Astrocyte (in vitro differentiated cells and primary cell): ENCODE results near the gene MEAF6. TPM values are rescaled to one million over a fixed set of nuclear protein-coding genes. Genes with fewer than 3 reads are reported as not detected.
A peak's percentile ranks its signal among the peaks of the same experiment; 100 is the strongest.

Experiments
- DNase-seq: peaks from one replicate; pipeline ENCODE4 v3.0.0-alpha.2; 2010; ENCODE audit warnings: low read depth
- FAIRE-seq: peaks from 2 replicates; lab custom pipeline; 2011; peaks lifted over from hg19 to GRCh38; lab: Jason Lieb, UNC
- H2AFZ ChIP-seq: 2 replicates; pipeline ENCODE4 v1.6.0; 2012; ENCODE audit warnings: low read depth, low read length, inconsistent platforms
- H3K27ac ChIP-seq: 2 replicates; pipeline ENCODE4 v1.5.1; 2011; ENCODE audit warnings: low read depth, low read length, inconsistent platforms
- H3K27me3 ChIP-seq: 2 replicates; pipeline ENCODE4 v1.6.0; 2011; ENCODE audit warnings: low read length, inconsistent platforms; ENCODE audit not compliant: insufficient read depth
- H3K36me3 ChIP-seq: 2 replicates; pipeline ENCODE4 v1.5.1; 2011; ENCODE audit warnings: low read length, inconsistent platforms; ENCODE audit not compliant: insufficient read depth
- H3K4me1 ChIP-seq: 2 replicates; pipeline ENCODE4 v1.5.1; 2011; ENCODE audit warnings: low read length, inconsistent platforms; ENCODE audit not compliant: insufficient read depth
- H3K4me2 ChIP-seq: 2 replicates; pipeline ENCODE4 v1.6.0; 2012; ENCODE audit warnings: low read length, inconsistent platforms
- H3K4me3 ChIP-seq: 2 replicates; pipeline ENCODE4 v1.5.1; 2011; ENCODE audit warnings: low read depth, mild to moderate bottlenecking, low read length, inconsistent platforms; ENCODE audit not compliant: insufficient read depth
- H3K79me2 ChIP-seq: 2 replicates; pipeline ENCODE4 v1.6.0; 2012; ENCODE audit warnings: mild to moderate bottlenecking, low read length, inconsistent platforms; ENCODE audit not compliant: insufficient read depth
- H3K9ac ChIP-seq: 2 replicates; pipeline ENCODE4 v1.6.0; 2012; ENCODE audit warnings: mild to moderate bottlenecking, low read length, inconsistent platforms
- H3K9me3 ChIP-seq: 2 replicates; pipeline ENCODE4 v1.5.1; 2012; ENCODE audit warnings: low read depth, mild to moderate bottlenecking, low read length, inconsistent platforms; ENCODE audit not compliant: insufficient read depth
- H4K20me1 ChIP-seq: 2 replicates; pipeline ENCODE4 v1.6.0; 2012; ENCODE audit warnings: low read length, inconsistent platforms; ENCODE audit not compliant: insufficient read depth
- H3K27ac Mint-ChIP-seq: one replicate; pipeline ENCODE4 v1.8.0; 2021; ENCODE audit warnings: mild to moderate bottlenecking, mixed read lengths; ENCODE audit not compliant: unreplicated experiment
- H3K27me3 Mint-ChIP-seq: one replicate; pipeline ENCODE4 v1.8.0; 2021; ENCODE audit warnings: low read depth, mixed read lengths; ENCODE audit not compliant: unreplicated experiment
- H3K36me3 Mint-ChIP-seq: one replicate; pipeline ENCODE4 v1.8.0; 2021; ENCODE audit warnings: low read depth, mixed read lengths; ENCODE audit not compliant: unreplicated experiment
- H3K4me1 Mint-ChIP-seq: one replicate; pipeline ENCODE4 v1.8.0; 2021; ENCODE audit warnings: low read depth, mixed read lengths; ENCODE audit not compliant: unreplicated experiment
- H3K4me3 Mint-ChIP-seq: one replicate; pipeline ENCODE4 v1.8.0; 2021; ENCODE audit warnings: mild to moderate bottlenecking, moderate library complexity, mixed read lengths; ENCODE audit not compliant: unreplicated experiment
- H3K9me3 Mint-ChIP-seq: one replicate; pipeline ENCODE4 v1.8.0; 2021; ENCODE audit warnings: mild to moderate bottlenecking, mixed read lengths; ENCODE audit not compliant: unreplicated experiment
- CTCF ChIP-seq: IDR thresholded peaks from 2 replicates; pipeline ENCODE4 v1.5.1; 2011; ENCODE audit warnings: low read depth, mild to moderate bottlenecking, inconsistent platforms, low read length, moderate library complexity; ENCODE audit not compliant: insufficient read depth
- EZH2 ChIP-seq: IDR thresholded peaks from 2 replicates; pipeline ENCODE4 v1.6.1; 2012; ENCODE audit warnings: mild to moderate bottlenecking, low read length, inconsistent platforms; ENCODE audit not compliant: insufficient read depth
- total RNA-seq: library from RNA; stranded (reverse); gene quantifications from 2 replicates; pipeline ENCODE4 v1.2.1, GENCODE V29; 2021

MEAF6 gene
- total RNA-seq, 1 donor from 2014 or later = 49.0 TPM

- Histone ChIP-seq H3K4me1 (peaks cover 85% of the 10 kb centered on the region), H3K36me3 (peaks cover 20% of the 10 kb centered on the region), H3K4me2 (peak overlapping the region; percentile 100), H3K9ac (peak overlapping the region; percentile 92), H4K20me1 (peaks cover 56% of the 10 kb centered on the region), H3K9me3 (no peaks in the 10 kb centered on the region), H2AFZ (peak overlapping the region; percentile 25), H3K27me3 (no peaks in the 10 kb centered on the region), H3K79me2 (peaks cover 89% of the 10 kb centered on the region), H3K4me3 (peak overlapping the region; percentile 75), H3K27ac (peak overlapping the region; percentile 96)
- H3K27ac Mint-ChIP-seq = peak overlapping the region; percentile 75
- peaks cover 5% of the 10 kb centered on the region for H3K36me3 Mint-ChIP-seq
- peaks cover 45% of the 10 kb centered on the region for H3K4me1 Mint-ChIP-seq
- peak overlapping the region; percentile 89 for H3K4me3 Mint-ChIP-seq
- TF ChIP-seq CTCF = no peak
- no peak for TF ChIP-seq EZH2
- no peaks in the 10 kb centered on the region for H3K9me3 Mint-ChIP-seq
- FAIRE-seq = no peak
- DNase-seq = peak; percentile 78
- H3K27me3 Mint-ChIP-seq = no peaks in the 10 kb centered on the region
Observed at GRCh38 chr1:37476460-37477197, 37.9 kb downstream of the MEAF6 start.

GRCh38 chr1:37476087-37476452 lies 38.5 kb downstream of the MEAF6 start:
- H3K9me3 ChIP-seq = no peaks in the 10 kb centered on the region
- H2AFZ ChIP-seq = no peak overlapping the region
- Mint-ChIP-seq H3K4me3 (peak overlapping the region; percentile 89), H3K9me3 (no peaks in the 10 kb centered on the region), H3K36me3 (peaks cover 5% of the 10 kb centered on the region), H3K27ac (no peak overlapping the region), H3K4me1 (peaks cover 47% of the 10 kb centered on the region), H3K27me3 (no peaks in the 10 kb centered on the region)
- H4K20me1 ChIP-seq = peaks cover 51% of the 10 kb centered on the region
- peak overlapping the region; percentile 100 for H3K4me2 ChIP-seq
- no peaks in the 10 kb centered on the region for H3K27me3 ChIP-seq
- DNase-seq (no peak), FAIRE-seq (no peak)
- peaks cover 15% of the 10 kb centered on the region for H3K36me3 ChIP-seq
- H3K4me3 ChIP-seq = peak overlapping the region; percentile 75
- no peak for TF ChIP-seq CTCF
- TF ChIP-seq EZH2 = no peak
- H3K4me1 ChIP-seq = peaks cover 90% of the 10 kb centered on the region
- H3K9ac ChIP-seq = peak overlapping the region; percentile 92
- H3K79me2 ChIP-seq = peaks cover 83% of the 10 kb centered on the region
- H3K27ac ChIP-seq = peak overlapping the region; percentile 96
